ENCODE measurements around the gene BICC1.
"Not testable (repeated sequence)": the region's sequence is repeated elsewhere in the genome, so short reads cannot be mapped to it uniquely, and the experiment has no call there.

- not testable (repeated sequence) for TF ChIP-seq CTCF, EZH2phosphoT487, EZH2 (IDR thresholded peaks at IDR 0.05)
Observed at GRCh38 chr10:58597211-58597610, 84.5 kb downstream of the BICC1 start.
